ENCODE data around the gene LAMC3. TPM values are rescaled to one million over a fixed set of nuclear protein-coding genes. Genes with fewer than 3 reads are reported as not detected.
"Not testable (repeated sequence)": the region's sequence is repeated elsewhere in the genome, so short reads cannot be mapped to it uniquely, and the experiment has no call there.

LAMC3 gene
- polyA plus RNA-seq, 6 donors from 2014 or later: 0.17 TPM; not detected in 5

- Mint-ChIP-seq H3K9me3 (peaks cover 0 to 2% (median 0%) of the 10 kb centered on the region in 7 donors), H3K36me3 (no peaks in the 10 kb centered on the region), H3K4me3 (no peak overlapping the region), H3K27me3 (peaks cover 4 to 45% (median 40%) of the 10 kb centered on the region in 3 donors), H3K4me1 (peaks cover 0 to 4% (median 0%) of the 10 kb centered on the region in 3 donors), H3K27ac (no peak overlapping the region)
- DNase-seq (no peak), ATAC-seq (ENCODE audit: low read depth in 2 of 2) (no peak)
These were observed 25.3 kb downstream of the LAMC3 start for GRCh38 chr9:131034268-131034667.

- H3K9me3 Mint-ChIP-seq; H3K36me3 Mint-ChIP-seq; H3K4me1 Mint-ChIP-seq; H3K27ac Mint-ChIP-seq; DNase-seq; ATAC-seq (ENCODE audit: low read depth in 2 of 2); H3K4me3 Mint-ChIP-seq: not testable (repeated sequence)
- H3K27me3 Mint-ChIP-seq: peaks cover 4 to 47% (median 44%) of the 10 kb centered on the region in 3 donors
These were observed 25.8 kb downstream of the LAMC3 start for GRCh38 chr9:131034749-131035148.

GRCh38 chr9:131035548-131035947 is 26.6 kb downstream of the LAMC3 start:
- Mint-ChIP-seq H3K9me3 (peaks cover 0 to 2% (median 0%) of the 10 kb centered on the region in 7 donors), H3K27me3 (peaks cover 4 to 47% (median 44%) of the 10 kb centered on the region in 3 donors), H3K27ac (no peak overlapping the region), H3K36me3 (no peaks in the 10 kb centered on the region), H3K4me1 (peaks cover 0 to 4% (median 1%) of the 10 kb centered on the region in 3 donors), H3K4me3 (no peak overlapping the region)
- ATAC-seq (ENCODE audit: low read depth in 2 of 2) (no peak), DNase-seq (no peak)

GRCh38 chr9:131036071-131036470 is 27.1 kb downstream of the LAMC3 start:
- peaks cover 0 to 4% (median 1%) of the 10 kb centered on the region in 3 donors for H3K4me1 Mint-ChIP-seq
- peaks cover 4 to 47% (median 44%) of the 10 kb centered on the region in 3 donors for H3K27me3 Mint-ChIP-seq
- DNase-seq (no peak), ATAC-seq (ENCODE audit: low read depth in 2 of 2) (no peak)
- H3K36me3 Mint-ChIP-seq: no peaks in the 10 kb centered on the region
- H3K27ac Mint-ChIP-seq: no peak overlapping the region
- peaks cover 0 to 2% (median 0%) of the 10 kb centered on the region in 7 donors for H3K9me3 Mint-ChIP-seq
- no peak overlapping the region for H3K4me3 Mint-ChIP-seq

GRCh38 chr9:131036529-131037334 is 27.8 kb downstream of the LAMC3 start:
- Mint-ChIP-seq H3K27me3 (peaks cover 4 to 47% (median 44%) of the 10 kb centered on the region in 3 donors), H3K4me3 (no peak overlapping the region), H3K4me1 (peaks cover 0 to 4% (median 1%) of the 10 kb centered on the region in 3 donors), H3K9me3 (peaks cover 0 to 2% (median 0%) of the 10 kb centered on the region in 7 donors), H3K27ac (no peak overlapping the region), H3K36me3 (no peaks in the 10 kb centered on the region)
- no peak for ATAC-seq (ENCODE audit: low read depth in 2 of 2)
- DNase-seq: no peak

GRCh38 chr9:131037335-131038255 is 28.6 kb downstream of the LAMC3 start:
- Mint-ChIP-seq H3K9me3 (peaks cover 0 to 2% (median 0%) of the 10 kb centered on the region in 7 donors), H3K27ac (peak overlapping the region in 1 of 6 donors; percentile 70), H3K4me3 (no peak overlapping the region), H3K36me3 (no peaks in the 10 kb centered on the region), H3K4me1 (peaks cover 0 to 1% (median 0%) of the 10 kb centered on the region in 3 donors), H3K27me3 (peaks cover 0 to 41% (median 37%) of the 10 kb centered on the region in 3 donors)
- no peak for DNase-seq
- ATAC-seq (ENCODE audit: low read depth in 2 of 2): no peak

GRCh38 chr9:131038256-131039128 is 29.5 kb downstream of the LAMC3 start:
- Mint-ChIP-seq H3K4me3 (no peak overlapping the region), H3K4me1 (peaks cover 0 to 1% (median 0%) of the 10 kb centered on the region in 3 donors), H3K27ac (peak overlapping the region in 1 of 6 donors; percentile 49), H3K36me3 (no peaks in the 10 kb centered on the region), H3K9me3 (peaks cover 0 to 2% (median 0%) of the 10 kb centered on the region in 7 donors), H3K27me3 (peaks cover 0 to 32% (median 28%) of the 10 kb centered on the region in 3 donors)
- ATAC-seq (ENCODE audit: low read depth in 2 of 2): no peak
- no peak for DNase-seq

GRCh38 chr9:131039129-131039954 is 30.4 kb downstream of the LAMC3 start:
- Mint-ChIP-seq H3K27ac (no peak overlapping the region), H3K9me3 (peaks cover 0 to 2% (median 0%) of the 10 kb centered on the region in 7 donors), H3K27me3 (peaks cover 0 to 30% (median 25%) of the 10 kb centered on the region in 3 donors), H3K36me3 (no peaks in the 10 kb centered on the region), H3K4me3 (no peak overlapping the region), H3K4me1 (peaks cover 0 to 3% (median 0%) of the 10 kb centered on the region in 3 donors)
- DNase-seq (no peak), ATAC-seq (ENCODE audit: low read depth in 2 of 2) (no peak)

- H3K4me3 Mint-ChIP-seq: no peak overlapping the region
- peaks cover 4 to 22% (median 7%) of the 10 kb centered on the region in 3 donors for H3K4me1 Mint-ChIP-seq
- no peak overlapping the region for H3K27ac Mint-ChIP-seq
These were observed 33.7 kb downstream of the LAMC3 start for GRCh38 chr9:131042666-131043065.

GRCh38 chr9:131043087-131043486 is 34.1 kb downstream of the LAMC3 start:
- H3K4me1 Mint-ChIP-seq: peaks cover 4 to 22% (median 7%) of the 10 kb centered on the region in 3 donors
- H3K27ac Mint-ChIP-seq: no peak overlapping the region
- H3K36me3 Mint-ChIP-seq: no peaks in the 10 kb centered on the region
- peak; percentile 82 to 85 for ATAC-seq (ENCODE audit: low read depth in 2 of 2)
- H3K4me3 Mint-ChIP-seq: no peak overlapping the region
- no peaks in the 10 kb centered on the region for H3K9me3 Mint-ChIP-seq
- peaks cover 0 to 14% (median 11%) of the 10 kb centered on the region in 3 donors for H3K27me3 Mint-ChIP-seq
- DNase-seq: peak; percentile 48

More at GRCh38 chr9:131042666-131043065, 33.7 kb downstream of the LAMC3 start:
- H3K27me3 Mint-ChIP-seq: peaks cover 0 to 18% (median 14%) of the 10 kb centered on the region in 3 donors
- ATAC-seq (ENCODE audit: low read depth in 2 of 2) (no peak), DNase-seq (no peak)
- no peaks in the 10 kb centered on the region for H3K36me3 Mint-ChIP-seq
- H3K9me3 Mint-ChIP-seq: no peaks in the 10 kb centered on the region

- DNase-seq: no peak
- H3K4me3 Mint-ChIP-seq: peak overlapping the region in 2 of 8 donors; percentile 7 to 27
- no peak overlapping the region for H3K27ac Mint-ChIP-seq
- H3K4me1 Mint-ChIP-seq: peaks cover 7 to 22% (median 8%) of the 10 kb centered on the region in 3 donors
- no peaks in the 10 kb centered on the region for H3K9me3 Mint-ChIP-seq
- H3K27me3 Mint-ChIP-seq: peaks cover 0 to 16% (median 14%) of the 10 kb centered on the region in 3 donors
- ATAC-seq (ENCODE audit: low read depth in 2 of 2): no peak
- no peaks in the 10 kb centered on the region for H3K36me3 Mint-ChIP-seq
These were observed 34.7 kb downstream of the LAMC3 start for GRCh38 chr9:131043646-131044045.
